Liver (tissue), 9 donors: ENCODE results near the gene RNF212. TPM values are rescaled to one million over a fixed set of nuclear protein-coding genes. Genes with fewer than 3 reads are reported as not detected.

Source experiments
- DNase-seq: peaks from one replicate; pipeline ENCODE4 v3.0.0-alpha.2; 2017; ENCODE audit warnings: low spot score
- H3K27ac ChIP-seq, 2 donors: one replicate each; pipeline ENCODE4 v1.7.0; 2013; ENCODE audit warnings: inconsistent platforms in 2 of 2, low read length in 2 of 2, control low read depth in 1 of 2, low read depth in 1 of 2, mild to moderate bottlenecking in 1 of 2
- H3K27me3 ChIP-seq, 4 donors: one replicate each; pipeline versions ENCODE4 v1.6.1 to v1.7.0; 2013; ENCODE audit warnings: low read length in 3 of 4, inconsistent platforms in 1 of 4, mild to moderate bottlenecking in 1 of 4, moderate library complexity in 1 of 4; ENCODE audit not compliant: control insufficient read depth in 4 of 4, insufficient read depth in 4 of 4
- H3K36me3 ChIP-seq, 4 donors: one replicate each; pipeline versions ENCODE4 v1.6.1 to v1.7.0; 2013; ENCODE audit warnings: low read length in 3 of 4, mild to moderate bottlenecking in 3 of 4, low read depth in 1 of 4, moderate library complexity in 1 of 4; ENCODE audit not compliant: control insufficient read depth in 4 of 4, insufficient read depth in 3 of 4
- H3K4me1 ChIP-seq, 4 donors: one replicate each; pipeline versions ENCODE4 v1.6.1 to v1.7.0; 2013; ENCODE audit warnings: low read length in 3 of 4, mild to moderate bottlenecking in 3 of 4, moderate library complexity in 1 of 4; ENCODE audit not compliant: control insufficient read depth in 4 of 4, insufficient read depth in 4 of 4
- H3K4me3 ChIP-seq, 3 donors: one replicate each; pipeline versions ENCODE4 v1.6.1 to v1.7.0; 2013; ENCODE audit warnings: low read length in 3 of 3, control low read depth in 1 of 3, low read depth in 1 of 3, mild to moderate bottlenecking in 1 of 3
- H3K9ac ChIP-seq, 2 donors: one replicate each; pipeline ENCODE4 v1.7.0; 2013; ENCODE audit warnings: low read length in 2 of 2, mild to moderate bottlenecking in 2 of 2, moderate library complexity in 2 of 2, control low read depth in 1 of 2, low read depth in 1 of 2
- H3K9me3 ChIP-seq, 4 donors: one replicate each; pipeline versions ENCODE4 v1.6.1 to v1.7.0; 2013; ENCODE audit warnings: low read length in 3 of 4; ENCODE audit not compliant: control insufficient read depth in 4 of 4
- ATF3 ChIP-seq: IDR thresholded peaks from 2 replicates; pipeline ENCODE4 v1.6.1; 2016; ENCODE audit warnings: antibody characterized with exemption
- CTCF ChIP-seq: fragments of 150-350 bp; IDR thresholded peaks from 2 replicates; pipeline ENCODE4 v1.5.1; 2017; ENCODE audit warnings: improper control_type of control experiment, low read depth, low read length; ENCODE audit not compliant: missing input control
- EGR1 ChIP-seq, 2 donors: IDR thresholded peaks; 2 replicates each; pipeline ENCODE4 v1.6.1; 2016 to 2018; ENCODE audit warnings: antibody characterized with exemption in 2 of 2, low read depth in 2 of 2
- FOXA1 ChIP-seq: IDR thresholded peaks from 2 replicates; pipeline ENCODE4 v1.6.1; 2016; ENCODE audit warnings: antibody characterized with exemption
- FOXA2 ChIP-seq: IDR thresholded peaks from 2 replicates; pipeline ENCODE4 v1.6.1; 2016; ENCODE audit warnings: antibody characterized with exemption
- GABPA ChIP-seq, 2 donors: IDR thresholded peaks in 1 of 2; conservative IDR thresholded peaks in 1 of 2; 2 replicates each; pipeline ENCODE4 v1.6.1; 2016; ENCODE audit warnings: antibody characterized with exemption in 2 of 2, mild to moderate bottlenecking in 1 of 2, moderate library complexity in 1 of 2
- HNF4A ChIP-seq, 2 donors: conservative IDR thresholded peaks; 2 replicates each; pipeline ENCODE4 v1.6.1; 2016; ENCODE audit warnings: antibody characterized with exemption in 2 of 2, mild to moderate bottlenecking in 2 of 2
- HNF4G ChIP-seq: IDR thresholded peaks from 2 replicates; pipeline ENCODE4 v1.6.1; 2016; ENCODE audit warnings: antibody characterized with exemption
- MAX ChIP-seq: IDR thresholded peaks from 2 replicates; pipeline ENCODE4 v1.6.1; 2016; ENCODE audit warnings: antibody characterized with exemption
- RAD21 ChIP-seq, 2 donors: IDR thresholded peaks; 2 replicates each; pipeline ENCODE4 v1.6.1; 2016; ENCODE audit warnings: antibody characterized with exemption in 2 of 2, mild to moderate bottlenecking in 2 of 2
- RXRA ChIP-seq, 2 donors: IDR thresholded peaks; 2 replicates each; pipeline ENCODE4 v1.6.1; 2017 to 2018; ENCODE audit warnings: antibody characterized with exemption in 2 of 2, mild to moderate bottlenecking in 1 of 2
- TAF1 ChIP-seq: conservative IDR thresholded peaks from 2 replicates; pipeline ENCODE4 v1.6.1; 2016; ENCODE audit warnings: antibody characterized with exemption, mild to moderate bottlenecking
- YY1 ChIP-seq: IDR thresholded peaks from 2 replicates; pipeline ENCODE4 v1.6.1; 2016; ENCODE audit warnings: antibody characterized with exemption, mild to moderate bottlenecking
- ZBTB33 ChIP-seq: IDR thresholded peaks from 2 replicates; pipeline ENCODE4 v1.6.1; 2016; ENCODE audit warnings: antibody characterized with exemption
- WGBS: extraction: QIAGEN DNeasy Blood & Tissue Kit; methylation state at CpG from one replicate; pipeline ENCODE4 v1.1.7; 2013; 5-methylcytosine and 5-hydroxymethylcytosine counted together
- polyA plus RNA-seq, 2 donors: library from polyadenylated mRNA; stranded (reverse) in 1 of 2; unstranded in 1 of 2; fragments of 200-250 nt in 1 of 2; fragments of >200 nt in 1 of 2; fragmentation: Nextera tagmentation in 1 of 2; extraction: Ambion mirVana in 1 of 2; gene quantifications; one replicate each; pipeline versions ENCODE4 v1.2.1 to v1.2.3, GENCODE V29; 2013 to 2015
- total RNA-seq, 2 donors: library from RNA; depleted of rRNA; stranded (reverse); fragments of >200 nt; gene quantifications; one replicate each; pipeline ENCODE4 v1.2.3, GENCODE V29; 2014
- TF ChIP-seq, protein P1 (sequence below): IDR thresholded peaks from 2 replicates; pipeline ENCODE4 v1.6.1; 2016; ENCODE audit warnings: antibody characterized with exemption, mild to moderate bottlenecking
- donor health status: healthy.
- donor health status: healthy.
- donor health status: healthy.
- donor health status: healthy.
- donor health status: healthy.

Gene RNF212
- total and polyA plus RNA-seq, 4 donors, result 0.32 to 0.47 (median 0.38) TPM; not detected in 1

DNA sequence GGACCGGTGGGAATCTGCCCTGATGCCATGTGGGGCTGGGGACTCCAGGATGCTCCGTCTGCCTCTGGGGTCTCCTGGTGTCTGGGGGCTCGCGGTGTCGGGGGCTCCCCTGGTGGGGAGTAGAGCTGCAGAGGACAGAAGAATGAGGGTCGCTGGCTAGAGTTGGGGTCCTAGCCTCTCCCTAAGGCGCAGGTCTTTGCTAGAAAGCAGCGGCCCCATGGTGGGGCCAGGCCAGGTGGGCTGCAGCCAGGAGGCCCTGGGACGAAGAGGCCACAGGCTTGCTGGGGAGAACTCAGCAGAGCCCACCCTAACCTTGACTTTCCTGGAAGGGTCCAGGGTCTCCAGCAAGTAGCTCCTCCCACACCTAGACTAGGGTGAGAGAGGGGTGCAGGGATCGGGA lies 80.5 kb downstream of the RNF212 start:
- Histone ChIP-seq H3K9me3 (no peaks in the 10 kb centered on the region), H3K27me3 (peaks cover 0 to 3% (median 0%) of the 10 kb centered on the region in 4 donors), H3K4me3 (no peak overlapping the region), H3K36me3 (no peaks in the 10 kb centered on the region), H3K4me1 (peaks cover 0 to 1% (median 0%) of the 10 kb centered on the region in 4 donors), H3K27ac (no peak overlapping the region), H3K9ac (no peak overlapping the region)
- 81% methylated on average over 10 of the region's 10 CpGs for WGBS
- TF ChIP-seq HNF4G (no peak), FOXA2 (no peak), CTCF (no peak)
- no peak for DNase-seq

DNA sequence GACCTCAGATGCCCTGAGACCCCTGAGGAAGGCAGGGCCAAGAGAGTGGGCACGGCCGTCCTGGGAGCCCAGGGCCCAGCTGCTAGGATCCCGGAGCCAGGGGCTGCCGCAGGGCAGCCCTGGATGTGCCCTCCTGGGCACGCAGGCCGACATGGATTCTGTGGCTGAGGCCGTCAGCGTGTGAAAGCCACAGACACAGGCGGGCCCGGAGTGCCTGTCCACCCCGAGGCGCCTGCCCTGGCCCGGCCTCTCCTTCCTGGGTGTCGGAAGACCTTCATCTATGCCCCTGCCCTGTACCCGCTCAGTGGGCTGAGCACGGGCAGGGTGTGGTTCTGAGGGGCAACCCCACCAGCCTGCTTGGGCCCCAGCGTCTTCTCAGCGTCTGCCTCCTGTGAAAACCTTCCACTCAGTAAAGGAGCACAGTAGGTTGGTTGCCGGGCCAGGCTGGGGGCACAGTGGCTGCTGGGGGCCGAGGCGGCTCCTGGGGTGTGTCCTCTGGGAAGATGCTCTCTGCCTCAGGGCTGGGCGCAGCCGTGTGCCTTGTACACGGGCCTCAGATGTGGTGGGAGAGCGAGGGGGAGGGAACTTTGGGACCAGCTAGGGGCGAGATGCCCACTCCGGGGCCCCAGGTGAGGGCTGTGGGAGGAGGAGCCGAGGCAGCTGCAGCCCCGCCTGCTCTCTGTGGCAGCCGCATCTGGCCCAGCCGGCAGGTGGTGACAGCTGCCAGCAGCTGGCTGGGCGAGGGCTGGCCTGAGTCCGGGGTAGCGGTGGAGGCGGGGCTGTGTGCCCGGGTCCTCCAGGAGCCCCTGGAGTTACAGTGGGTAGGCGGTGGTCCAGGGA lies 81.2 kb downstream of the RNF212 start:
- Histone ChIP-seq H3K4me1 (peaks cover 0 to 3% (median 0%) of the 10 kb centered on the region in 4 donors), H3K27ac (no peak overlapping the region), H3K4me3 (no peak overlapping the region), H3K9ac (no peak overlapping the region), H3K27me3 (peaks cover 0 to 3% (median 0%) of the 10 kb centered on the region in 4 donors), H3K9me3 (no peaks in the 10 kb centered on the region), H3K36me3 (no peaks in the 10 kb centered on the region)
- 58% methylated on average over 37 of the region's 37 CpGs for WGBS
- DNase-seq, result no peak
- TF ChIP-seq YY1, result no peak
- TF ChIP-seq RXRA (IDR thresholded peaks at IDR 0.05), result no peak
- no peak for TF ChIP-seq ATF3
- TF ChIP-seq, protein P1, sequence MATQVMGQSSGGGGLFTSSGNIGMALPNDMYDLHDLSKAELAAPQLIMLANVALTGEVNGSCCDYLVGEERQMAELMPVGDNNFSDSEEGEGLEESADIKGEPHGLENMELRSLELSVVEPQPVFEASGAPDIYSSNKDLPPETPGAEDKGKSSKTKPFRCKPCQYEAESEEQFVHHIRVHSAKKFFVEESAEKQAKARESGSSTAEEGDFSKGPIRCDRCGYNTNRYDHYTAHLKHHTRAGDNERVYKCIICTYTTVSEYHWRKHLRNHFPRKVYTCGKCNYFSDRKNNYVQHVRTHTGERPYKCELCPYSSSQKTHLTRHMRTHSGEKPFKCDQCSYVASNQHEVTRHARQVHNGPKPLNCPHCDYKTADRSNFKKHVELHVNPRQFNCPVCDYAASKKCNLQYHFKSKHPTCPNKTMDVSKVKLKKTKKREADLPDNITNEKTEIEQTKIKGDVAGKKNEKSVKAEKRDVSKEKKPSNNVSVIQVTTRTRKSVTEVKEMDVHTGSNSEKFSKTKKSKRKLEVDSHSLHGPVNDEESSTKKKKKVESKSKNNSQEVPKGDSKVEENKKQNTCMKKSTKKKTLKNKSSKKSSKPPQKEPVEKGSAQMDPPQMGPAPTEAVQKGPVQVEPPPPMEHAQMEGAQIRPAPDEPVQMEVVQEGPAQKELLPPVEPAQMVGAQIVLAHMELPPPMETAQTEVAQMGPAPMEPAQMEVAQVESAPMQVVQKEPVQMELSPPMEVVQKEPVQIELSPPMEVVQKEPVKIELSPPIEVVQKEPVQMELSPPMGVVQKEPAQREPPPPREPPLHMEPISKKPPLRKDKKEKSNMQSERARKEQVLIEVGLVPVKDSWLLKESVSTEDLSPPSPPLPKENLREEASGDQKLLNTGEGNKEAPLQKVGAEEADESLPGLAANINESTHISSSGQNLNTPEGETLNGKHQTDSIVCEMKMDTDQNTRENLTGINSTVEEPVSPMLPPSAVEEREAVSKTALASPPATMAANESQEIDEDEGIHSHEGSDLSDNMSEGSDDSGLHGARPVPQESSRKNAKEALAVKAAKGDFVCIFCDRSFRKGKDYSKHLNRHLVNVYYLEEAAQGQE, result no peak
- TF ChIP-seq RAD21 (IDR thresholded peaks at IDR 0.05), result no peak
- TF ChIP-seq EGR1 (IDR thresholded peaks at IDR 0.05; ENCODE audit: low read depth in 2 of 2), result no peak
- no peak for TF ChIP-seq HNF4G
- TF ChIP-seq MAX, result no peak

- Histone ChIP-seq H3K9ac (no peak overlapping the region), H3K4me1 (peaks cover 0 to 3% (median 0%) of the 10 kb centered on the region in 4 donors), H3K27ac (no peak overlapping the region), H3K4me3 (no peak overlapping the region), H3K9me3 (no peaks in the 10 kb centered on the region), H3K36me3 (no peaks in the 10 kb centered on the region), H3K27me3 (peaks cover 0 to 3% (median 0%) of the 10 kb centered on the region in 4 donors)
- 72% methylated on average over 8 of the region's 8 CpGs for WGBS
- no peak for DNase-seq
- TF ChIP-seq EGR1 (IDR thresholded peaks at IDR 0.05; ENCODE audit: low read depth in 2 of 2) (no peak), HNF4G (no peak), FOXA2 (no peak), ZBTB33 (no peak), FOXA1 (no peak), YY1 (no peak), MAX (no peak), RAD21 (IDR thresholded peaks at IDR 0.05) (no peak), RXRA (IDR thresholded peaks at IDR 0.05) (no peak), HNF4A (conservative IDR thresholded peaks at IDR 0.05) (no peak), GABPA (IDR thresholded peaks at IDR 0.05 in 1 of 2, conservative IDR thresholded peaks at IDR 0.05 in 1 of 2) (no peak), ATF3 (no peak), TAF1 (no peak)
These were observed 82.0 kb downstream of the RNF212 start for GRCh38 chr4:1031346-1031745.
